ENCODE results near the gene ARSB. TPM values are rescaled to one million over a fixed set of nuclear protein-coding genes. Genes with fewer than 3 reads are reported as not detected.

The ARSB gene
- total and polyA plus RNA-seq, 10 of the 15 experiments (the other 5 are each of a cell fraction or from before 2014, with no cell fraction given): 1.2 to 8.2 (median 6.1) TPM

DNA sequence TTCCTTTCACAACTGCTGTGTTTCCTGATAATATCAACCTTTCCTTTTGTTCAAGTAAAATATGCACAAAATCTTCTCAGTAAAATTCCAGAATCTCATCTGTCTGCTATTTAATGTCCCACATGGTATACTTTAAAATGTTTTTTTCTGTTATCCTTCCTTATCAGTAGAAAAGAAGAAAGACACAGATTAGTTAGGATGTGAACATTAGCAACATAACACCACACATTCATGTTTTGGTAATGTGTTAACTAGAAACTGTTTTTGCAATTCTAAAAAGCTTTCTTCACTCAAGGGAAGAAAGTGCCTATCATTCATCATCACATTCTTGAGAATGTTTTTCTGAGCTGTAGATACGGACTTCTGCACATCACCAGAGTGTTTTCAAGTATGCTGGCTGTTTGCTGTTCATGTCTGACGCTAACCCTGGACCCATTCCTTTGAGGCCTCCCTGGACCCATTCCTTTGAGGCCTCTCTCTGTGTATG, 10.5 kb upstream of the ARSB start:
- no peak overlapping the region for H3K4me3 ChIP-seq
- in situ Hi-C loops (cut with MboI): no loop called here
- H3K9ac ChIP-seq (ENCODE audit: control insufficient read depth, insufficient read depth, low read length): no peak overlapping the region
- BruUV-seq (replicated peaks): no TSS peak
- no peaks in the 10 kb centered on the region for H3K79me2 ChIP-seq (ENCODE audit: control insufficient read depth, insufficient read depth, low read length)
- intact Hi-C loops (cut with micrococcal nuclease; ENCODE audit: unreplicated experiment): no loop called here
- FAIRE-seq (no peak), DNase-seq (ENCODE audit: low read depth, low spot score) (no peak), ATAC-seq (no peak)
- no peak overlapping the region for H3K27ac ChIP-seq (ENCODE audit: control insufficient read depth, insufficient read depth)
- ChIA-PET RAD21 (ENCODE audit: unreplicated experiment) (no interaction called here), CTCF (interaction anchor here (0.9 to 1.0 kb wide), 2 partner anchors 96 to 137 kb away, joined by 3 to 4 read pairs; no protein-coding TSS in a partner anchor), SMC1A (ENCODE audit: uncharacterized antibody, unreplicated experiment) (interaction anchor here (0.7 to 1.4 kb wide), 4 partner anchors 20 to 97 kb away, joined by 3 read pairs; no protein-coding TSS in a partner anchor), POLR2A (no interaction called here)
- H2AFZ ChIP-seq (ENCODE audit: control insufficient read depth, low read depth, low read length): no peak overlapping the region
- H3K27me3 ChIP-seq (replicated peaks in 1 of 2; ENCODE audit: control insufficient read depth in 2 of 2, insufficient read depth in 2 of 2, low read length in 1 of 2): no peaks in the 10 kb centered on the region
- H4K20me1 ChIP-seq (ENCODE audit: control insufficient read depth, insufficient read depth): no peaks in the 10 kb centered on the region
- H3K4me2 ChIP-seq (ENCODE audit: control insufficient read depth, insufficient read depth): no peak overlapping the region
- H3K9me3 ChIP-seq (replicated peaks; ENCODE audit: control insufficient read depth, insufficient read depth, low read length): no peaks in the 10 kb centered on the region; the same call in 2 of the 3 replicates
- 89% methylated on average over 2 of the region's 2 CpGs for WGBS (ENCODE audit: insufficient coverage, insufficient replicate concordance, low lambda C conversion rate, missing lambda C conversion rate)
- no peaks in the 10 kb centered on the region for H3K36me3 ChIP-seq (ENCODE audit: control insufficient read depth in 2 of 2, insufficient read depth in 2 of 2, low read length in 1 of 2)
- peaks cover 4% of the 10 kb centered on the region; the same call in 1 of the 2 replicates for H3K4me1 ChIP-seq (ENCODE audit: control insufficient read depth, insufficient read depth, low read length)
- TF ChIP-seq, protein P1, sequence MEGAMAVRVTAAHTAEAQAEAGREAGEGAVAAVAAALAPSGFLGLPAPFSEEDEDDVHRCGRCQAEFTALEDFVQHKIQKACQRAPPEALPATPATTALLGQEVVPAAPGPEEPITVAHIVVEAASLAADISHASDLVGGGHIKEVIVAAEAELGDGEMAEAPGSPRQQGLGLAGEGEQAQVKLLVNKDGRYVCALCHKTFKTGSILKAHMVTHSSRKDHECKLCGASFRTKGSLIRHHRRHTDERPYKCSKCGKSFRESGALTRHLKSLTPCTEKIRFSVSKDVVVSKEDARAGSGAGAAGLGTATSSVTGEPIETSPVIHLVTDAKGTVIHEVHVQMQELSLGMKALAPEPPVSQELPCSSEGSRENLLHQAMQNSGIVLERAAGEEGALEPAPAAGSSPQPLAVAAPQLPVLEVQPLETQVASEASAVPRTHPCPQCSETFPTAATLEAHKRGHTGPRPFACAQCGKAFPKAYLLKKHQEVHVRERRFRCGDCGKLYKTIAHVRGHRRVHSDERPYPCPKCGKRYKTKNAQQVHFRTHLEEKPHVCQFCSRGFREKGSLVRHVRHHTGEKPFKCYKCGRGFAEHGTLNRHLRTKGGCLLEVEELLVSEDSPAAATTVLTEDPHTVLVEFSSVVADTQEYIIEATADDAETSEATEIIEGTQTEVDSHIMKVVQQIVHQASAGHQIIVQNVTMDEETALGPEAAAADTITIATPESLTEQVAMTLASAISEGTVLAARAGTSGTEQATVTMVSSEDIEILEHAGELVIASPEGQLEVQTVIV (IDR thresholded peaks at IDR 0.05; ENCODE audit: borderline replicate concordance, partially characterized antibody): no peak
- no peak for TF ChIP-seq POLR2AphosphoS5 (IDR thresholded peaks at IDR 0.05; ENCODE audit: low read length)
- no peak for TF ChIP-seq NR2C1 (IDR thresholded peaks at IDR 0.05)
- no peak for TF ChIP-seq KDM1A (IDR thresholded peaks at IDR 0.05; ENCODE audit: borderline replicate concordance)
- TF ChIP-seq GABPA (IDR thresholded peaks at IDR 0.05; ENCODE audit: low read depth): no peak
- TF ChIP-seq, protein P2, sequence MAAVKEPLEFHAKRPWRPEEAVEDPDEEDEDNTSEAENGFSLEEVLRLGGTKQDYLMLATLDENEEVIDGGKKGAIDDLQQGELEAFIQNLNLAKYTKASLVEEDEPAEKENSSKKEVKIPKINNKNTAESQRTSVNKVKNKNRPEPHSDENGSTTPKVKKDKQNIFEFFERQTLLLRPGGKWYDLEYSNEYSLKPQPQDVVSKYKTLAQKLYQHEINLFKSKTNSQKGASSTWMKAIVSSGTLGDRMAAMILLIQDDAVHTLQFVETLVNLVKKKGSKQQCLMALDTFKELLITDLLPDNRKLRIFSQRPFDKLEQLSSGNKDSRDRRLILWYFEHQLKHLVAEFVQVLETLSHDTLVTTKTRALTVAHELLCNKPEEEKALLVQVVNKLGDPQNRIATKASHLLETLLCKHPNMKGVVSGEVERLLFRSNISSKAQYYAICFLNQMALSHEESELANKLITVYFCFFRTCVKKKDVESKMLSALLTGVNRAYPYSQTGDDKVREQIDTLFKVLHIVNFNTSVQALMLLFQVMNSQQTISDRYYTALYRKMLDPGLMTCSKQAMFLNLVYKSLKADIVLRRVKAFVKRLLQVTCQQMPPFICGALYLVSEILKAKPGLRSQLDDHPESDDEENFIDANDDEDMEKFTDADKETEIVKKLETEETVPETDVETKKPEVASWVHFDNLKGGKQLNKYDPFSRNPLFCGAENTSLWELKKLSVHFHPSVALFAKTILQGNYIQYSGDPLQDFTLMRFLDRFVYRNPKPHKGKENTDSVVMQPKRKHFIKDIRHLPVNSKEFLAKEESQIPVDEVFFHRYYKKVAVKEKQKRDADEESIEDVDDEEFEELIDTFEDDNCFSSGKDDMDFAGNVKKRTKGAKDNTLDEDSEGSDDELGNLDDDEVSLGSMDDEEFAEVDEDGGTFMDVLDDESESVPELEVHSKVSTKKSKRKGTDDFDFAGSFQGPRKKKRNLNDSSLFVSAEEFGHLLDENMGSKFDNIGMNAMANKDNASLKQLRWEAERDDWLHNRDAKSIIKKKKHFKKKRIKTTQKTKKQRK (IDR thresholded peaks at IDR 0.05; ENCODE audit: low read depth, low read length): no peak
- no peak for TF ChIP-seq POLR2A (IDR thresholded peaks at IDR 0.05; ENCODE audit: low read depth, low read length)
- TF ChIP-seq CHD1 (IDR thresholded peaks at IDR 0.05; ENCODE audit: low read depth, low read length): no peak
- TF ChIP-seq, protein P3, sequence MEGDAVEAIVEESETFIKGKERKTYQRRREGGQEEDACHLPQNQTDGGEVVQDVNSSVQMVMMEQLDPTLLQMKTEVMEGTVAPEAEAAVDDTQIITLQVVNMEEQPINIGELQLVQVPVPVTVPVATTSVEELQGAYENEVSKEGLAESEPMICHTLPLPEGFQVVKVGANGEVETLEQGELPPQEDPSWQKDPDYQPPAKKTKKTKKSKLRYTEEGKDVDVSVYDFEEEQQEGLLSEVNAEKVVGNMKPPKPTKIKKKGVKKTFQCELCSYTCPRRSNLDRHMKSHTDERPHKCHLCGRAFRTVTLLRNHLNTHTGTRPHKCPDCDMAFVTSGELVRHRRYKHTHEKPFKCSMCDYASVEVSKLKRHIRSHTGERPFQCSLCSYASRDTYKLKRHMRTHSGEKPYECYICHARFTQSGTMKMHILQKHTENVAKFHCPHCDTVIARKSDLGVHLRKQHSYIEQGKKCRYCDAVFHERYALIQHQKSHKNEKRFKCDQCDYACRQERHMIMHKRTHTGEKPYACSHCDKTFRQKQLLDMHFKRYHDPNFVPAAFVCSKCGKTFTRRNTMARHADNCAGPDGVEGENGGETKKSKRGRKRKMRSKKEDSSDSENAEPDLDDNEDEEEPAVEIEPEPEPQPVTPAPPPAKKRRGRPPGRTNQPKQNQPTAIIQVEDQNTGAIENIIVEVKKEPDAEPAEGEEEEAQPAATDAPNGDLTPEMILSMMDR (IDR thresholded peaks at IDR 0.05 in 2 of 3, conservative IDR thresholded peaks at IDR 0.05 in 1 of 3; ENCODE audit: control insufficient read depth in 2 of 3, extremely low read depth in 1 of 3, insufficient read depth in 1 of 3, low read depth in 3 of 3, low read length in 3 of 3): no peak
- TF ChIP-seq, protein P4, sequence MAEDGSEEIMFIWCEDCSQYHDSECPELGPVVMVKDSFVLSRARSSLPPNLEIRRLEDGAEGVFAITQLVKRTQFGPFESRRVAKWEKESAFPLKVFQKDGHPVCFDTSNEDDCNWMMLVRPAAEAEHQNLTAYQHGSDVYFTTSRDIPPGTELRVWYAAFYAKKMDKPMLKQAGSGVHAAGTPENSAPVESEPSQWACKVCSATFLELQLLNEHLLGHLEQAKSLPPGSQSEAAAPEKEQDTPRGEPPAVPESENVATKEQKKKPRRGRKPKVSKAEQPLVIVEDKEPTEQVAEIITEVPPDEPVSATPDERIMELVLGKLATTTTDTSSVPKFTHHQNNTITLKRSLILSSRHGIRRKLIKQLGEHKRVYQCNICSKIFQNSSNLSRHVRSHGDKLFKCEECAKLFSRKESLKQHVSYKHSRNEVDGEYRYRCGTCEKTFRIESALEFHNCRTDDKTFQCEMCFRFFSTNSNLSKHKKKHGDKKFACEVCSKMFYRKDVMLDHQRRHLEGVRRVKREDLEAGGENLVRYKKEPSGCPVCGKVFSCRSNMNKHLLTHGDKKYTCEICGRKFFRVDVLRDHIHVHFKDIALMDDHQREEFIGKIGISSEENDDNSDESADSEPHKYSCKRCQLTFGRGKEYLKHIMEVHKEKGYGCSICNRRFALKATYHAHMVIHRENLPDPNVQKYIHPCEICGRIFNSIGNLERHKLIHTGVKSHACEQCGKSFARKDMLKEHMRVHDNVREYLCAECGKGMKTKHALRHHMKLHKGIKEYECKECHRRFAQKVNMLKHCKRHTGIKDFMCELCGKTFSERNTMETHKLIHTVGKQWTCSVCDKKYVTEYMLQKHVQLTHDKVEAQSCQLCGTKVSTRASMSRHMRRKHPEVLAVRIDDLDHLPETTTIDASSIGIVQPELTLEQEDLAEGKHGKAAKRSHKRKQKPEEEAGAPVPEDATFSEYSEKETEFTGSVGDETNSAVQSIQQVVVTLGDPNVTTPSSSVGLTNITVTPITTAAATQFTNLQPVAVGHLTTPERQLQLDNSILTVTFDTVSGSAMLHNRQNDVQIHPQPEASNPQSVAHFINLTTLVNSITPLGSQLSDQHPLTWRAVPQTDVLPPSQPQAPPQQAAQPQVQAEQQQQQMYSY (CRISPR knock-in tag; IDR thresholded peaks at IDR 0.05): no peak
- TF ChIP-seq TARDBP (IDR thresholded peaks at IDR 0.05; ENCODE audit: borderline replicate concordance): no peak
- no peak for TF ChIP-seq ESRRA (IDR thresholded peaks at IDR 0.05; ENCODE audit: low read length)
- TF ChIP-seq TCF12 (IDR thresholded peaks at IDR 0.05; ENCODE audit: low read depth, low read length): no peak
- TF ChIP-seq CBFB (IDR thresholded peaks at IDR 0.05; ENCODE audit: low read depth): no peak

Measured in GM12878 (cell line).